K562 (cell line): ENCODE results near the gene RAB25. TPM values are rescaled to one million over a fixed set of nuclear protein-coding genes. Genes with fewer than 3 reads are reported as not detected.

Source experiments
- ATAC-seq: fragments of 200-7000 bp; cut with Tn5 transposase; 3 replicates; pipeline ENCODE4 v1.9.1; 2020; ENCODE audit warnings: moderate library complexity
- BruUV-seq: library from RNA; stranded (reverse); fragments of 400-500 nt; replicated peaks from 2 replicates; lab custom pipeline; 2021; lab: Mats Ljungman, UMichigan
- CTCF ChIA-PET: fragments of 300-600 bp; formaldehyde crosslinking; extraction: SDS; loops from one replicate; lab custom pipeline; 2021; ENCODE audit warnings: low intra/inter-chr PET ratio; lab: Yijun Ruan, JAX
- POLR2A ChIA-PET: fragments of 300-600, 350-650 bp; sonication (Branson Sonifier 250); formaldehyde crosslinking; extraction: SDS; loops from one replicate; lab custom pipeline; 2021; ENCODE audit warnings: antibody characterized with exemption, inconsistent platforms; lab: Yijun Ruan, JAX
- DNase-seq, 4 experiments: peaks; one replicate each; pipeline versions ENCODE4 v3.0.0 to v3.0.0-alpha.2; 2011 to 2018; ENCODE audit warnings: low spot score in 3 of 4, mixed read lengths in 3 of 4; ENCODE audit errors: extremely low read depth in 1 of 4
- FAIRE-seq: peaks from 2 replicates; lab custom pipeline; 2011; peaks lifted over from hg19 to GRCh38; lab: Jason Lieb, UNC
- H2AFZ ChIP-seq: 2 replicates; pipeline ENCODE4 v1.6.0; 2011; ENCODE audit warnings: low read depth, low read length, control low read depth, inconsistent platforms
- H3K27ac ChIP-seq: fragments of 200-600 bp; 3 replicates; pipeline ENCODE4 v1.8.0; 2011; ENCODE audit warnings: low read depth, mild to moderate bottlenecking, control low read depth, inconsistent platforms, low read length, moderate library complexity, mixed read lengths; ENCODE audit errors: extremely low read depth
- H3K27me3 ChIP-seq, 2 experiments: fragments of 300-600 bp in 1 of 2; 2 replicates in 1 of 2; 3 replicates in 1 of 2; pipeline versions ENCODE4 v1.6.0 to v1.8.0; 2011; ENCODE audit warnings: inconsistent platforms in 2 of 2, low read length in 2 of 2, mild to moderate bottlenecking in 1 of 2, mixed read lengths in 1 of 2, moderate library complexity in 1 of 2; ENCODE audit not compliant: control insufficient read depth in 2 of 2, insufficient read depth in 2 of 2
- H3K36me3 ChIP-seq: fragments of 300-600 bp; 3 replicates; pipeline ENCODE4 v1.8.0; 2011; ENCODE audit warnings: mild to moderate bottlenecking, low read length, inconsistent platforms; ENCODE audit not compliant: control insufficient read depth, insufficient read depth
- H3K4me1 ChIP-seq, 2 experiments: fragments of 200-600 bp in 1 of 2; replicated peaks in 1 of 2; 2 replicates in 1 of 2; 3 replicates in 1 of 2; pipeline versions ENCODE4 v1.5.1 to v1.8.0; 2011; ENCODE audit warnings: inconsistent platforms in 2 of 2, low read length in 2 of 2, mild to moderate bottlenecking in 1 of 2, mixed read lengths in 1 of 2, moderate library complexity in 1 of 2; ENCODE audit not compliant: control insufficient read depth in 2 of 2, insufficient read depth in 2 of 2
- H3K4me2 ChIP-seq: 2 replicates; pipeline ENCODE4 v1.6.1; 2011; ENCODE audit warnings: low read length, control low read depth, inconsistent platforms, mixed read lengths; ENCODE audit not compliant: insufficient read depth
- H3K4me3 ChIP-seq: fragments of 200-600 bp; sonication (generic), shearing (Covaris generic); 2 replicates; pipeline ENCODE4 v1.5.1; 2016; ENCODE audit warnings: control low read depth, inconsistent platforms
- H3K79me2 ChIP-seq: fragments of 200-600 bp; 3 replicates; pipeline ENCODE4 v1.8.0; 2011; ENCODE audit warnings: low read length, inconsistent platforms; ENCODE audit not compliant: control insufficient read depth, insufficient read depth
- H3K9ac ChIP-seq, 2 experiments: 2 replicates each; pipeline versions ENCODE4 v1.6.0 to v1.6.1; 2011; ENCODE audit warnings: low read depth in 2 of 2, low read length in 2 of 2, control low read depth in 1 of 2, inconsistent platforms in 1 of 2, mild to moderate bottlenecking in 1 of 2, mixed read lengths in 1 of 2; ENCODE audit not compliant: insufficient read depth in 1 of 2
- H3K9me1 ChIP-seq: one replicate; pipeline ENCODE4 v1.6.0; 2011; ENCODE audit warnings: inconsistent platforms, mild to moderate bottlenecking, low read length, moderate library complexity; ENCODE audit not compliant: control insufficient read depth, insufficient read depth
- H3K9me3 ChIP-seq: replicated peaks from 2 replicates; pipeline ENCODE4 v1.5.1; 2011; ENCODE audit warnings: low read depth, low read length, inconsistent platforms; ENCODE audit not compliant: control insufficient read depth, insufficient read depth
- H4K20me1 ChIP-seq: replicated peaks from 2 replicates; pipeline ENCODE4 v1.6.1; 2011; ENCODE audit warnings: low read length, inconsistent platforms, mixed read lengths; ENCODE audit not compliant: control insufficient read depth, insufficient read depth
- FOXK2 ChIP-seq, 2 experiments: fragments of 450-650 bp; IDR thresholded peaks in 1 of 2; conservative IDR thresholded peaks in 1 of 2; 2 replicates each; pipeline ENCODE4 v1.6.1; 2016; ENCODE audit warnings: low read depth in 2 of 2, mild to moderate bottlenecking in 1 of 2
- FOXP4 ChIP-seq: sonication (generic); formaldehyde crosslinking; IDR thresholded peaks from 2 replicates; pipeline ENCODE4 v1.8.0; 2022; ENCODE audit warnings: mild to moderate bottlenecking, missing genetic modification reagents, borderline replicate concordance
- MBD1 ChIP-seq: fragments of 250-450 bp; sonication (Bioruptor Pico); IDR thresholded peaks from 2 replicates; pipeline ENCODE4 v1.8.0; 2022; ENCODE audit warnings: inconsistent platforms
- NFE2 ChIP-seq: IDR thresholded peaks from 2 replicates; pipeline ENCODE4 v1.6.1; 2014; ENCODE audit warnings: antibody characterized with exemption, low read depth
- PKNOX1 ChIP-seq: fragments of 450-650 bp; IDR thresholded peaks from 2 replicates; pipeline ENCODE4 v1.6.1; 2016
- PTBP1 ChIP-seq: fragments of 200-400 bp; formaldehyde crosslinking; IDR thresholded peaks from 2 replicates; pipeline ENCODE4 v1.6.1; 2017; ENCODE audit warnings: low read depth, low read length
- SPI1 ChIP-seq: IDR thresholded peaks from 2 replicates; pipeline ENCODE4 v1.6.1; 2011; ENCODE audit warnings: low read depth, low read length, control low read depth, borderline replicate concordance
- WGBS: fragments of 100-300 bp; shearing (Covaris generic); methylation state at CpG from one replicate; pipeline ENCODE4 v1.1.6; 2016; ENCODE audit warnings: low coverage, mixed read lengths; ENCODE audit not compliant: insufficient coverage; ENCODE audit errors: missing lambda C conversion rate; 5-methylcytosine and 5-hydroxymethylcytosine counted together
- in situ Hi-C: fragments of 300-500 bp; cut with MboI; formaldehyde crosslinking; loops from 4 replicates; pipeline ENCODE4 v1.15.0; 2018; ENCODE audit warnings: inconsistent platforms, mixed read lengths
- intact Hi-C: fragments of 100-400 bp; cut with micrococcal nuclease; formaldehyde crosslinking; loops from 2 replicates; pipeline ENCODE4 v1.14.2; 2022
- polyA plus RNA-seq, 8 experiments: library from polyadenylated mRNA; depleted of rRNA in 4 of 8; stranded (reverse) in 5 of 8; unstranded in 3 of 8; fragments of >200 nt; fragmentation: Nextera tagmentation in 2 of 8; fragmentation: Illumina TruSeq in 1 of 8; extraction: Ambion mirVana in 2 of 8; extraction: Trizol in 1 of 8; gene quantifications; 2 replicates each; pipeline versions ENCODE4 v1.2.1 to v1.2.3, GENCODE V29; 2011 to 2014; ENCODE audit warnings: inconsistent platforms in 1 of 8, missing spikeins in 1 of 8
- total RNA-seq, 7 experiments: library from RNA; depleted of rRNA in 6 of 7; stranded (reverse); fragments of >200 nt in 6 of 7; fragmentation: Illumina TruSeq in 2 of 7; extraction: Trizol in 2 of 7; gene quantifications; 2 replicates each; pipeline versions ENCODE4 v1.2.1 to v1.2.3, GENCODE V29; 2011 to 2021; ENCODE audit warnings: low replicate concordance in 1 of 7
- TF ChIP-seq, protein P1 (sequence below), 2 experiments: IDR thresholded peaks in 1 of 2; conservative IDR thresholded peaks in 1 of 2; 2 replicates each; pipeline ENCODE4 v1.6.1; 2016; ENCODE audit warnings: low read depth in 2 of 2, mild to moderate bottlenecking in 1 of 2, missing compliant biosample characterization in 1 of 2, missing genetic modification characterization in 1 of 2, moderate library complexity in 1 of 2
- TF ChIP-seq, protein P2 (sequence below): fragments of 450-650 bp; IDR thresholded peaks from 2 replicates; pipeline ENCODE4 v1.6.1; 2016; ENCODE audit warnings: mild to moderate bottlenecking

RAB25 gene
- total and polyA plus RNA-seq, 9 of the 15 experiments (the other 6 are each of a cell fraction or from before 2014, with no cell fraction given) = 0.10 to 0.27 (median 0.13) TPM; not detected in 6

DNA sequence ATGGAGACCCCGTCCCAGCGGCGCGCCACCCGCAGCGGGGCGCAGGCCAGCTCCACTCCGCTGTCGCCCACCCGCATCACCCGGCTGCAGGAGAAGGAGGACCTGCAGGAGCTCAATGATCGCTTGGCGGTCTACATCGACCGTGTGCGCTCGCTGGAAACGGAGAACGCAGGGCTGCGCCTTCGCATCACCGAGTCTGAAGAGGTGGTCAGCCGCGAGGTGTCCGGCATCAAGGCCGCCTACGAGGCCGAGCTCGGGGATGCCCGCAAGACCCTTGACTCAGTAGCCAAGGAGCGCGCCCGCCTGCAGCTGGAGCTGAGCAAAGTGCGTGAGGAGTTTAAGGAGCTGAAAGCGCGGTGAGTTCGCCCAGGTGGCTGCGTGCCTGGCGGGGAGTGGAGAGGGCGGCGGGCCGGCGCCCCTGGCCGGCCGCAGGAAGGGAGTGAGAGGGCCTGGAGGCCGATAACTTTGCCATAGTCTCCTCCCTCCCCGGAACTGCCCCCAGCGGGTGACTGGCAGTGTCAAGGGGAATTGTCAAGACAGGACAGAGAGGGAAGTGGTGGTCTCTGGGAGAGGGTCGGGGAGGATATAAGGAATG is 54.1 kb downstream of the RAB25 start:
- no peaks in the 10 kb centered on the region for H3K27me3 ChIP-seq
- H3K9me1 ChIP-seq = no peaks in the 10 kb centered on the region
- intact Hi-C loops = loop anchor here (1.0 to 5.0 kb wide), 2 partner anchors 8 to 392 kb away; no protein-coding TSS in a partner anchor
- DNase-seq = peak in 2 of 4 experiments; percentile 69 to 70
- peak overlapping the region; percentile 28 for H2AFZ ChIP-seq
- ChIA-PET CTCF (no interaction called here), POLR2A (interaction anchor here (0.6 to 8.5 kb wide), 9 partner anchors 8 to 342 kb away, joined by 3 to 164 read pairs (median 4); partner anchors contain the start of gene PMF1)
- WGBS = under 1% methylated on average over 49 of the region's 49 CpGs
- FAIRE-seq = no peak
- in situ Hi-C loops = no loop called here
- peaks cover 54% of the 10 kb centered on the region for H3K79me2 ChIP-seq
- H3K27ac ChIP-seq = peak overlapping the region; percentile 92
- no peaks in the 10 kb centered on the region for H3K9me3 ChIP-seq
- H3K4me3 ChIP-seq = peak overlapping the region; percentile 73
- peaks cover 12% of the 10 kb centered on the region for H4K20me1 ChIP-seq
- BruUV-seq = no TSS peak
- H3K4me1 ChIP-seq = peaks cover 31 to 48% of the 10 kb centered on the region in 2 experiments
- peak overlapping the region; percentile 98 for H3K4me2 ChIP-seq
- H3K9ac ChIP-seq = peak overlapping the region; percentile 83 to 99
- peak; percentile 70 for ATAC-seq
- peaks cover 10% of the 10 kb centered on the region; the same call in 2 of the 3 replicates for H3K36me3 ChIP-seq
- TF ChIP-seq, protein P1, sequence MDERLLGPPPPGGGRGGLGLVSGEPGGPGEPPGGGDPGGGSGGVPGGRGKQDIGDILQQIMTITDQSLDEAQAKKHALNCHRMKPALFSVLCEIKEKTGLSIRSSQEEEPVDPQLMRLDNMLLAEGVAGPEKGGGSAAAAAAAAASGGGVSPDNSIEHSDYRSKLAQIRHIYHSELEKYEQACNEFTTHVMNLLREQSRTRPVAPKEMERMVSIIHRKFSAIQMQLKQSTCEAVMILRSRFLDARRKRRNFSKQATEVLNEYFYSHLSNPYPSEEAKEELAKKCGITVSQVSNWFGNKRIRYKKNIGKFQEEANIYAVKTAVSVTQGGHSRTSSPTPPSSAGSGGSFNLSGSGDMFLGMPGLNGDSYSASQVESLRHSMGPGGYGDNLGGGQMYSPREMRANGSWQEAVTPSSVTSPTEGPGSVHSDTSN (CRISPR knock-in tag; IDR thresholded peaks at IDR 0.05; ENCODE audit: low read depth) = no peak
- TF ChIP-seq, protein P1 (tag; conservative IDR thresholded peaks at IDR 0.05; ENCODE audit: low read depth) = no peak
- TF ChIP-seq FOXK2 (conservative IDR thresholded peaks at IDR 0.05 in 1 of 2, IDR thresholded peaks at IDR 0.05 in 1 of 2; ENCODE audit: low read depth in 2 of 2) (no peak), FOXP4 (CRISPR knock-in tag) (peak; percentile 61; the same call in 1 of the 2 replicates), NFE2 (no peak), SPI1 (peak; percentile 32; the same call in 1 of the 2 replicates), MBD1 (CRISPR knock-in tag) (no peak), PKNOX1 (peak; percentile 79), PTBP1 (no peak)
- TF ChIP-seq, protein P2, sequence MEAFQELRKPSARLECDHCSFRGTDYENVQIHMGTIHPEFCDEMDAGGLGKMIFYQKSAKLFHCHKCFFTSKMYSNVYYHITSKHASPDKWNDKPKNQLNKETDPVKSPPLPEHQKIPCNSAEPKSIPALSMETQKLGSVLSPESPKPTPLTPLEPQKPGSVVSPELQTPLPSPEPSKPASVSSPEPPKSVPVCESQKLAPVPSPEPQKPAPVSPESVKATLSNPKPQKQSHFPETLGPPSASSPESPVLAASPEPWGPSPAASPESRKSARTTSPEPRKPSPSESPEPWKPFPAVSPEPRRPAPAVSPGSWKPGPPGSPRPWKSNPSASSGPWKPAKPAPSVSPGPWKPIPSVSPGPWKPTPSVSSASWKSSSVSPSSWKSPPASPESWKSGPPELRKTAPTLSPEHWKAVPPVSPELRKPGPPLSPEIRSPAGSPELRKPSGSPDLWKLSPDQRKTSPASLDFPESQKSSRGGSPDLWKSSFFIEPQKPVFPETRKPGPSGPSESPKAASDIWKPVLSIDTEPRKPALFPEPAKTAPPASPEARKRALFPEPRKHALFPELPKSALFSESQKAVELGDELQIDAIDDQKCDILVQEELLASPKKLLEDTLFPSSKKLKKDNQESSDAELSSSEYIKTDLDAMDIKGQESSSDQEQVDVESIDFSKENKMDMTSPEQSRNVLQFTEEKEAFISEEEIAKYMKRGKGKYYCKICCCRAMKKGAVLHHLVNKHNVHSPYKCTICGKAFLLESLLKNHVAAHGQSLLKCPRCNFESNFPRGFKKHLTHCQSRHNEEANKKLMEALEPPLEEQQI = no peak
